ENCODE results near the gene ADCY9.

The ADCY9 gene

GRCh38 chr16:4094127-4094773 lies 22.0 kb downstream of the ADCY9 start:
- no peak overlapping the region for H3K27ac ChIP-seq (ENCODE audit: low read length, poor library complexity, severe bottlenecking)
- H3K9me3 ChIP-seq (ENCODE audit: control insufficient read depth, low read length), result no peaks in the 10 kb centered on the region
- H3K27me3 ChIP-seq (ENCODE audit: control insufficient read depth in 1 of 2, insufficient read depth in 1 of 2, low read length in 2 of 2), result no peaks in the 10 kb centered on the region
- H3K9ac ChIP-seq (ENCODE audit: low read length), result peak overlapping the region; percentile 82
- WGBS, result 66% methylated on average over 6 of the region's 14 CpGs
- H3K4me3 ChIP-seq (ENCODE audit: insufficient read depth in 1 of 2, low read depth in 1 of 2, low read length in 2 of 2), result peak overlapping the region in 1 of 2 experiments; percentile 47
- no peak overlapping the region for H3K18ac ChIP-seq (ENCODE audit: low read depth in 1 of 2, low read length in 2 of 2)
- H2BK120ac ChIP-seq (ENCODE audit: low read depth, low read length), result no peak overlapping the region
- H2BK5ac ChIP-seq (ENCODE audit: low read depth, low read length, poor library complexity, severe bottlenecking), result no peak overlapping the region
- H3K79me1 ChIP-seq (replicated peaks; ENCODE audit: low read length, poor library complexity, severe bottlenecking), result peaks cover 18% of the 10 kb centered on the region
- no peaks in the 10 kb centered on the region for H3K36me3 ChIP-seq (ENCODE audit: control insufficient read depth in 1 of 2, insufficient read depth in 2 of 2, low read depth in 1 of 2, low read length in 2 of 2)
- H3K4me2 ChIP-seq (ENCODE audit: low read length, poor library complexity, severe bottlenecking), result no peak overlapping the region
- no peak overlapping the region for H3K4ac ChIP-seq (ENCODE audit: low read depth in 1 of 2, low read length in 2 of 2)
- no peak overlapping the region for H2BK12ac ChIP-seq (ENCODE audit: low read length in 2 of 2)
- no peak overlapping the region for H2BK15ac ChIP-seq (ENCODE audit: low read depth, poor library complexity, severe bottlenecking)
- no peak overlapping the region for H2AK5ac ChIP-seq (ENCODE audit: low read length, severe bottlenecking)
- no peak overlapping the region for H3K14ac ChIP-seq (ENCODE audit: low read length in 2 of 2)
- H2AFZ ChIP-seq (ENCODE audit: low read depth, low read length), result no peak overlapping the region
- H3K4me1 ChIP-seq (ENCODE audit: control insufficient read depth, insufficient read depth, low read depth, low read length), result peaks cover 8% of the 10 kb centered on the region
- no peak for DNase-seq
- no peak overlapping the region for H4K91ac ChIP-seq (ENCODE audit: low read length)
- no peak overlapping the region for H3K23ac ChIP-seq (ENCODE audit: low read length in 2 of 2)
- no peak overlapping the region for H4K8ac ChIP-seq (ENCODE audit: low read length)

GRCh38 chr16:4093495-4094126 lies 22.6 kb downstream of the ADCY9 start:
- H3K27me3 ChIP-seq (ENCODE audit: control insufficient read depth in 1 of 2, insufficient read depth in 1 of 2, low read length in 2 of 2), result no peaks in the 10 kb centered on the region
- H3K36me3 ChIP-seq (ENCODE audit: control insufficient read depth in 1 of 2, insufficient read depth in 2 of 2, low read depth in 1 of 2, low read length in 2 of 2), result no peaks in the 10 kb centered on the region
- peaks cover 19% of the 10 kb centered on the region for H3K79me1 ChIP-seq (replicated peaks; ENCODE audit: low read length, poor library complexity, severe bottlenecking)
- no peaks in the 10 kb centered on the region for H3K9me3 ChIP-seq (ENCODE audit: control insufficient read depth, low read length)
- no peak overlapping the region for H3K27ac ChIP-seq (ENCODE audit: low read length, poor library complexity, severe bottlenecking)
- DNase-seq, result peak; percentile 35
- peak overlapping the region; percentile 82 for H3K9ac ChIP-seq (ENCODE audit: low read length)
- H2AFZ ChIP-seq (ENCODE audit: low read depth, low read length), result no peak overlapping the region
- no peak overlapping the region for H2BK12ac ChIP-seq (ENCODE audit: low read length in 2 of 2)
- no peak overlapping the region for H3K4me2 ChIP-seq (ENCODE audit: low read length, poor library complexity, severe bottlenecking)
- no peak overlapping the region for H2BK120ac ChIP-seq (ENCODE audit: low read depth, low read length)
- no peak overlapping the region for H3K18ac ChIP-seq (ENCODE audit: low read depth in 1 of 2, low read length in 2 of 2)
- H2BK5ac ChIP-seq (ENCODE audit: low read depth, low read length, poor library complexity, severe bottlenecking), result no peak overlapping the region
- no peak overlapping the region for H2AK5ac ChIP-seq (ENCODE audit: low read length, severe bottlenecking)
- H3K4ac ChIP-seq (ENCODE audit: low read depth in 1 of 2, low read length in 2 of 2), result no peak overlapping the region
- H2BK15ac ChIP-seq (ENCODE audit: low read depth, poor library complexity, severe bottlenecking), result no peak overlapping the region
- no peak overlapping the region for H4K91ac ChIP-seq (ENCODE audit: low read length)
- H3K4me3 ChIP-seq (ENCODE audit: insufficient read depth in 1 of 2, low read depth in 1 of 2, low read length in 2 of 2), result peak overlapping the region in 1 of 2 experiments; percentile 47
- peaks cover 8% of the 10 kb centered on the region for H3K4me1 ChIP-seq (ENCODE audit: control insufficient read depth, insufficient read depth, low read depth, low read length)
- no peak overlapping the region for H4K8ac ChIP-seq (ENCODE audit: low read length)
- H3K23ac ChIP-seq (ENCODE audit: low read length in 2 of 2), result no peak overlapping the region
- no peak overlapping the region for H3K14ac ChIP-seq (ENCODE audit: low read length in 2 of 2)
- 87% methylated on average over 5 of the region's 8 CpGs for whole genome bisulfite sequencing

GRCh38 chr16:4092547-4093265 lies 23.5 kb downstream of the ADCY9 start:
- H2BK12ac ChIP-seq (ENCODE audit: low read length in 2 of 2), result no peak overlapping the region
- no peak overlapping the region for H2BK15ac ChIP-seq (ENCODE audit: low read depth, poor library complexity, severe bottlenecking)
- H2AFZ ChIP-seq (ENCODE audit: low read depth, low read length), result no peak overlapping the region
- no peak overlapping the region for H4K91ac ChIP-seq (ENCODE audit: low read length)
- no peak overlapping the region for H2AK5ac ChIP-seq (ENCODE audit: low read length, severe bottlenecking)
- 97% methylated on average over 4 of the region's 5 CpGs for WGBS
- no peak overlapping the region for H2BK5ac ChIP-seq (ENCODE audit: low read depth, low read length, poor library complexity, severe bottlenecking)
- peaks cover 6% of the 10 kb centered on the region for H3K4me1 ChIP-seq (ENCODE audit: control insufficient read depth, insufficient read depth, low read depth, low read length)
- H3K14ac ChIP-seq (ENCODE audit: low read length in 2 of 2), result no peak overlapping the region
- no peak overlapping the region for H3K18ac ChIP-seq (ENCODE audit: low read depth in 1 of 2, low read length in 2 of 2)
- H3K9ac ChIP-seq (ENCODE audit: low read length), result peak overlapping the region; percentile 82
- no peak overlapping the region for H2BK120ac ChIP-seq (ENCODE audit: low read depth, low read length)
- H3K23ac ChIP-seq (ENCODE audit: low read length in 2 of 2), result no peak overlapping the region
- no peak overlapping the region for H3K4ac ChIP-seq (ENCODE audit: low read depth in 1 of 2, low read length in 2 of 2)
- no peaks in the 10 kb centered on the region for H3K27me3 ChIP-seq (ENCODE audit: control insufficient read depth in 1 of 2, insufficient read depth in 1 of 2, low read length in 2 of 2)
- no peak for DNase-seq
- H3K36me3 ChIP-seq (ENCODE audit: control insufficient read depth in 1 of 2, insufficient read depth in 2 of 2, low read depth in 1 of 2, low read length in 2 of 2), result no peaks in the 10 kb centered on the region
- H3K4me2 ChIP-seq (ENCODE audit: low read length, poor library complexity, severe bottlenecking), result no peak overlapping the region
- peaks cover 20% of the 10 kb centered on the region for H3K79me1 ChIP-seq (replicated peaks; ENCODE audit: low read length, poor library complexity, severe bottlenecking)
- no peak overlapping the region for H4K8ac ChIP-seq (ENCODE audit: low read length)
- H3K9me3 ChIP-seq (ENCODE audit: control insufficient read depth, low read length), result no peaks in the 10 kb centered on the region
- H3K27ac ChIP-seq (ENCODE audit: low read length, poor library complexity, severe bottlenecking), result no peak overlapping the region
- peak overlapping the region in 1 of 2 experiments; percentile 22 for H3K4me3 ChIP-seq (ENCODE audit: insufficient read depth in 1 of 2, low read depth in 1 of 2, low read length in 2 of 2)
